Measurements from ENCODE around the gene PRKCD.

GRCh38 chr3:53192608-53193007 is 31.6 kb downstream of the PRKCD start:
- TF ChIP-seq, protein P1, sequence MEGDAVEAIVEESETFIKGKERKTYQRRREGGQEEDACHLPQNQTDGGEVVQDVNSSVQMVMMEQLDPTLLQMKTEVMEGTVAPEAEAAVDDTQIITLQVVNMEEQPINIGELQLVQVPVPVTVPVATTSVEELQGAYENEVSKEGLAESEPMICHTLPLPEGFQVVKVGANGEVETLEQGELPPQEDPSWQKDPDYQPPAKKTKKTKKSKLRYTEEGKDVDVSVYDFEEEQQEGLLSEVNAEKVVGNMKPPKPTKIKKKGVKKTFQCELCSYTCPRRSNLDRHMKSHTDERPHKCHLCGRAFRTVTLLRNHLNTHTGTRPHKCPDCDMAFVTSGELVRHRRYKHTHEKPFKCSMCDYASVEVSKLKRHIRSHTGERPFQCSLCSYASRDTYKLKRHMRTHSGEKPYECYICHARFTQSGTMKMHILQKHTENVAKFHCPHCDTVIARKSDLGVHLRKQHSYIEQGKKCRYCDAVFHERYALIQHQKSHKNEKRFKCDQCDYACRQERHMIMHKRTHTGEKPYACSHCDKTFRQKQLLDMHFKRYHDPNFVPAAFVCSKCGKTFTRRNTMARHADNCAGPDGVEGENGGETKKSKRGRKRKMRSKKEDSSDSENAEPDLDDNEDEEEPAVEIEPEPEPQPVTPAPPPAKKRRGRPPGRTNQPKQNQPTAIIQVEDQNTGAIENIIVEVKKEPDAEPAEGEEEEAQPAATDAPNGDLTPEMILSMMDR (conservative IDR thresholded peaks at IDR 0.05 in 1 of 2, IDR thresholded peaks at IDR 0.05 in 1 of 2; ENCODE audit: extremely low read depth in 1 of 2, insufficient read depth in 1 of 2, low read depth in 1 of 2, low read length in 2 of 2) = no peak
- TF ChIP-seq EZH2 (IDR thresholded peaks at IDR 0.05; ENCODE audit: borderline replicate concordance, low read length) = no peak

Data from mammary epithelial cell (primary cell).